CD4-positive, CD25-positive, alpha-beta regulatory T cell (primary cell): ENCODE measurements around the gene KCNMA1. TPM values are rescaled to one million over a fixed set of nuclear protein-coding genes. Genes with fewer than 3 reads are reported as not detected.

ENCODE experiments used
- ATAC-seq, 2 donors: fragments of 150-1000 bp; cut with Tn5 transposase; one replicate each; pipeline ENCODE4 v1.10.0; 2021; ENCODE audit warnings: low read depth in 2 of 2, moderate number of reproducible peaks in 2 of 2, moderate library complexity in 1 of 2
- DNase-seq, 3 donors: peaks; one replicate each; pipeline versions ENCODE4 v3.0.0 to v3.0.0-alpha.2; 2012 to 2022; ENCODE audit warnings: mixed read lengths in 1 of 3
- H3K27ac ChIP-seq: one replicate; pipeline ENCODE4 v1.7.0; 2013; ENCODE audit warnings: mild to moderate bottlenecking, low read length; ENCODE audit not compliant: insufficient read depth, poor library complexity, severe bottlenecking
- H3K27me3 ChIP-seq: one replicate; pipeline ENCODE4 v1.7.0; 2013; ENCODE audit warnings: low read length; ENCODE audit not compliant: control insufficient read depth, insufficient read depth
- H3K36me3 ChIP-seq: one replicate; pipeline ENCODE4 v1.7.0; 2013; ENCODE audit warnings: mild to moderate bottlenecking, low read length, moderate library complexity; ENCODE audit not compliant: control insufficient read depth, insufficient read depth
- H3K4me1 ChIP-seq: 2 replicates; pipeline ENCODE4 v1.7.0; 2013; ENCODE audit warnings: mild to moderate bottlenecking, low read length; ENCODE audit not compliant: insufficient read depth, control insufficient read depth, poor library complexity, severe bottlenecking
- H3K4me3 ChIP-seq: one replicate; pipeline ENCODE4 v1.7.0; 2013; ENCODE audit warnings: low read depth, mild to moderate bottlenecking, low read length, moderate library complexity
- H3K9me3 ChIP-seq, 2 experiments: 1 replicate in 1 of 2; 2 replicates in 1 of 2; pipeline ENCODE4 v1.7.0; 2013; ENCODE audit warnings: low read length in 2 of 2, mild to moderate bottlenecking in 1 of 2, moderate library complexity in 1 of 2; ENCODE audit not compliant: control insufficient read depth in 2 of 2
- H3K27ac Mint-ChIP-seq, 3 donors: one replicate each; pipeline ENCODE4 v1.8.0; 2020 to 2022; ENCODE audit warnings: mild to moderate bottlenecking in 3 of 3, mixed read lengths in 3 of 3, moderate library complexity in 2 of 3
- H3K27me3 Mint-ChIP-seq: one replicate; pipeline ENCODE4 v1.8.0; 2022; ENCODE audit warnings: mild to moderate bottlenecking, mixed read lengths
- H3K36me3 Mint-ChIP-seq: one replicate; pipeline ENCODE4 v1.8.0; 2020; ENCODE audit warnings: mixed read lengths
- H3K4me1 Mint-ChIP-seq, 4 donors: one replicate each; pipeline ENCODE4 v1.8.0; 2020 to 2022; ENCODE audit warnings: mixed read lengths in 4 of 4, mild to moderate bottlenecking in 1 of 4
- H3K4me3 Mint-ChIP-seq, 4 donors: one replicate each; pipeline ENCODE4 v1.8.0; 2020 to 2022; ENCODE audit warnings: mild to moderate bottlenecking in 4 of 4, mixed read lengths in 4 of 4, moderate library complexity in 3 of 4
- H3K9me3 Mint-ChIP-seq, 7 donors: one replicate each; pipeline ENCODE4 v1.8.0; 2020 to 2022; ENCODE audit warnings: mixed read lengths in 7 of 7, mild to moderate bottlenecking in 3 of 7, moderate library complexity in 2 of 7
- polyA plus RNA-seq, 4 donors: library from polyadenylated mRNA; unstranded; fragments of 300-500 nt; fragmentation: Illumina TruSeq; gene quantifications; one replicate each; pipeline ENCODE4 v1.2.3, GENCODE V29; 2021
- total RNA-seq: library from RNA; stranded (reverse); gene quantifications from one replicate; pipeline ENCODE4 v1.2.3, GENCODE V29; 2022

The KCNMA1 gene
- total and polyA plus RNA-seq, 5 donors from 2014 or later = not detected

DNA sequence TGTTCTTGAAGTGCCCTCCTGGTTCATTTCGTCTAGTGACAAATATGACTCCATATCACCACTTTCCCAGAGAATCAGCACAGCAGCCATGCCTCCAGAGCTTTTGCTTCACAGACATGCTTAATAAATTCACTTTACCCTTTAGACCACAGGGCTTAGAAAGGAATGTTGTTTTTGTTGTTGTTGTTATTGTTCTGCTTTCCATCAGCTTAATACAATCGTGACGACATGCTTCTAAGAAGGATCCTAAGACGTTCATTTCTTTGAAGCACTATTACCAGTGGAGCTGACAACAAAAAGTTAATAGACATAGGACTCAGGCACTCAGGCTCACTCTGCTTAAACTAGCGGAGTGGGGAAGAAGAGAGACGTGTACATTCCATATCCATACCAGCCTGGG, 418.6 kb downstream of the KCNMA1 start:
- ATAC-seq = no peak

DNA sequence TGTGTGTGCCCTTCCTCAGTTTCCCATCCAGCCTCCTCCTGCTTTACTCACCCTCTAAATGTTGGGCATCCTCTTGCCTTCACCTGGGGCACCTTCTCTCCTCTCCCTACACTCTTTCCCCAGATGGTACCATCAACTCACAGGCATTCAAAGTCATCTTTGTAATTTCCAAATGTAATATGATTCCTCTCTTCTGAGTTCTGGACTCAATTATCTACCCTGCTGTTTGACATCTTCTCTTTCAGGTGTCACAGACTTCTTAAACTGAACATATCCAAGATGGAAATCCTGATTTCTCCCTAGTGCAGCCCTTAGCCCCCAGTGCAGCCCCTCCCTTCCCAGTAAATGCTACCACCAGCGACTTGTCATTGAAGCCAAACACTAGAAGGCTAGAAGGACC, 422.8 kb downstream of the KCNMA1 start:
- peaks cover 0 to 2% (median 0%) of the 10 kb centered on the region in 7 donors for H3K9me3 Mint-ChIP-seq
- Histone ChIP-seq H3K4me1 (no peaks in the 10 kb centered on the region), H3K4me3 (no peak overlapping the region), H3K9me3 (no peaks in the 10 kb centered on the region), H3K36me3 (no peaks in the 10 kb centered on the region), H3K27me3 (no peaks in the 10 kb centered on the region), H3K27ac (no peak overlapping the region)
- H3K27me3 Mint-ChIP-seq = no peaks in the 10 kb centered on the region
- no peak for DNase-seq
- H3K27ac Mint-ChIP-seq = no peak overlapping the region
- H3K36me3 Mint-ChIP-seq = no peaks in the 10 kb centered on the region
- ATAC-seq = no peak
- no peak overlapping the region for H3K4me3 Mint-ChIP-seq
- H3K4me1 Mint-ChIP-seq = no peaks in the 10 kb centered on the region

More for the DNA sequence above, 418.6 kb downstream of the KCNMA1 start:
- peaks cover 4% of the 10 kb centered on the region for H3K27me3 Mint-ChIP-seq
- Histone ChIP-seq H3K27me3 (no peaks in the 10 kb centered on the region), H3K27ac (no peak overlapping the region), H3K4me1 (no peaks in the 10 kb centered on the region), H3K9me3 (no peaks in the 10 kb centered on the region), H3K36me3 (no peaks in the 10 kb centered on the region), H3K4me3 (no peak overlapping the region)
- no peak for DNase-seq
- H3K27ac Mint-ChIP-seq = no peak overlapping the region
- no peaks in the 10 kb centered on the region for H3K4me1 Mint-ChIP-seq
- H3K9me3 Mint-ChIP-seq = peaks cover 0 to 1% (median 0%) of the 10 kb centered on the region in 7 donors
- no peaks in the 10 kb centered on the region for H3K36me3 Mint-ChIP-seq
- H3K4me3 Mint-ChIP-seq = no peak overlapping the region

DNA sequence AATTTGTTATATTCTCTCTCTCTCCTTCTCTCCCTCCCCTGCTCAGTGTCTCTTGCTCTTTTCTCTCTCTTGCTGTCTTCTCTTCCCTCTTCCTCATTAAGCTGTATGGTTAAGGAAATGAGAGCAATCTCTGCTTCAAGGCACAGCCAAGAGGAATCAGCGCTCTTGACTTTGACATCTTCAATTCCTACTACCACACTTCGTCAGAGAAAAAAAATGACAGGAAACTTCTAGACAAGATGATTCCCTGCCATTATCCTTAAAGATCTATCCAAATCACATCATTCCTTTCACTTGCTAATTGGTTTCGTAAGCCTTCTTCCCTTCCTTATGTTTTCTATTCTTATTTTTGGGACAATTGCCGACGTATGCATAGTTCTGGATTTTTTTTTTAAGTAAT, 425.0 kb downstream of the KCNMA1 start:
- Histone ChIP-seq H3K27me3 (no peaks in the 10 kb centered on the region), H3K9me3 (no peaks in the 10 kb centered on the region), H3K36me3 (no peaks in the 10 kb centered on the region), H3K4me1 (no peaks in the 10 kb centered on the region), H3K27ac (no peak overlapping the region), H3K4me3 (no peak overlapping the region)
- no peak for ATAC-seq
- H3K36me3 Mint-ChIP-seq = no peaks in the 10 kb centered on the region
- peaks cover 0 to 5% (median 0%) of the 10 kb centered on the region in 7 donors for H3K9me3 Mint-ChIP-seq
- no peak overlapping the region for H3K4me3 Mint-ChIP-seq
- H3K27me3 Mint-ChIP-seq = no peaks in the 10 kb centered on the region
- DNase-seq = no peak
- H3K27ac Mint-ChIP-seq = no peak overlapping the region
- no peaks in the 10 kb centered on the region for H3K4me1 Mint-ChIP-seq

DNA sequence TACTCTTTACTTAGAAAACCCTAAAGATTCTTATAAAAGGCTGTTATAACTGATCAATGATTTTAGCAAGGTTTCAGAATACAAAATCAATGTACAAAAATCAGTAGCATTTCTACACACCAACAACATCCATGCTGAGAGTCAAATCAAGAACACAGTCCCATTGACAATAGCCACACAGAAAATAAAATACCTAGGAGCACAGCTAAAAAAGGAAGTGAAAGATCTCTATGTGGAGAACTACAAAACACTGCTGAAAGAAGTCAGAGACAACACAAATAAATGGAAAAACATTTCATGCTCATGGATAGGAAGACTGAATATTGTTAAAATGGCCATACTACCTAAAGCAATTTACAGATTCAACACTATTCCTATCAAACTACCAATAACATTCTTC, 427.0 kb downstream of the KCNMA1 start:
- no peak for DNase-seq
- H3K27me3 Mint-ChIP-seq = no peaks in the 10 kb centered on the region
- H3K27ac ChIP-seq = no peak overlapping the region
- no peak overlapping the region for H3K4me3 Mint-ChIP-seq
- H3K4me3 ChIP-seq = no peak overlapping the region
- H3K36me3 Mint-ChIP-seq = no peaks in the 10 kb centered on the region
- no peak overlapping the region for H3K27ac Mint-ChIP-seq
- H3K27me3 ChIP-seq = no peaks in the 10 kb centered on the region
- no peaks in the 10 kb centered on the region for H3K4me1 Mint-ChIP-seq
- no peaks in the 10 kb centered on the region for H3K9me3 ChIP-seq
- H3K4me1 ChIP-seq = no peaks in the 10 kb centered on the region
- no peaks in the 10 kb centered on the region for H3K36me3 ChIP-seq
- H3K9me3 Mint-ChIP-seq = peaks cover 0 to 5% (median 1%) of the 10 kb centered on the region in 7 donors
- no peak for ATAC-seq

DNA sequence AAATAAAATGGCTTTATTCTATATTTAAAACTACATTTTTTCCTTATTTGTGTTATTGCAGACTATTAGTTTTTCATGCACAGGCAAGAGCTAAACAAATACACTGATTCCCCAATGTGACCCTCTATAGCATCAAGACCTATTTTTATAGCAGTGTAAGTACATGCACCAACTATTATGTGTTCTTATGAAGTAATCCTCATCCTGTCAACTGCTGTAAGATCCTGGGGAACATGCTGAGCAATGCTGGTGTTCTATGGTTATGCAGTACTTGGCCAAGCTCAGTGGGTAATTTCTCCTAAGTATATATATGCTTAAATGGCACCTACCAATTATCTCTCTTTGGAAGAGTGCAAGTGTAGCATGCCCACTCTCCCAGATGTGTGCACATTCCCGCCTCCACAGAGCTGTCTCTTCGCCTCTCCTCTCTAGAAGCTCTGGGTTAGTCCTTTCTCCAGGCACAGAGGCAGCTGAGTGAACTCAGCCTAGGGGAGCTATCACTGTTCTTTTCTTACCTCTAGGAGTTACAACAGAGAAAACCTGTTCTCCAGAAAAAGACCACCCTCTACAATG, 428.8 kb downstream of the KCNMA1 start:
- Mint-ChIP-seq H3K9me3 (peaks cover 0 to 5% (median 1%) of the 10 kb centered on the region in 7 donors), H3K4me3 (no peak overlapping the region), H3K27me3 (no peaks in the 10 kb centered on the region), H3K36me3 (no peaks in the 10 kb centered on the region), H3K4me1 (no peaks in the 10 kb centered on the region), H3K27ac (no peak overlapping the region)
- ATAC-seq = no peak
- H3K27ac ChIP-seq = no peak overlapping the region
- no peaks in the 10 kb centered on the region for H3K4me1 ChIP-seq
- no peaks in the 10 kb centered on the region for H3K36me3 ChIP-seq
- DNase-seq = no peak
- no peaks in the 10 kb centered on the region for H3K27me3 ChIP-seq
- no peaks in the 10 kb centered on the region for H3K9me3 ChIP-seq
- H3K4me3 ChIP-seq = no peak overlapping the region

DNA sequence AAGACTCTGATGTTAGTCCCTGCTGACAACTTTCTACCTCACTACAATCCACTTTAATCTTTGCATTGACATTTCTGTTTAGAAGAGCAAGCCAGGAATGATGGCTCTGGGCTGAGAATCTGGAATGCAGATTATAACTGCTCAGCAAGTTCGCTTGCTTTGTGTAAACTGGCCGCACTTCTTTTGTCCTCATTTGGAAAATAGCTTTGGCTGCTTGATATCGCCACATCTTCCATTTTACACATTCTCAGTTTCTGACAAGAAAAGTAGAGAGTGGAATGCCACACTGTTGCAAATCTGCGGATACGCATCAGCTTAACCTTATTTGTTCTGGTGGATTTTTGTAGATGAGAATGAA, 429.8 kb downstream of the KCNMA1 start:
- no peak overlapping the region for H3K27ac Mint-ChIP-seq
- ATAC-seq (no peak), DNase-seq (no peak)
- H3K4me1 Mint-ChIP-seq = no peaks in the 10 kb centered on the region
- no peaks in the 10 kb centered on the region for H3K27me3 Mint-ChIP-seq
- no peak overlapping the region for H3K27ac ChIP-seq
- no peaks in the 10 kb centered on the region for H3K9me3 ChIP-seq
- H3K4me3 ChIP-seq = no peak overlapping the region
- no peaks in the 10 kb centered on the region for H3K27me3 ChIP-seq
- no peaks in the 10 kb centered on the region for H3K36me3 Mint-ChIP-seq
- no peaks in the 10 kb centered on the region for H3K36me3 ChIP-seq
- peaks cover 0 to 6% (median 1%) of the 10 kb centered on the region in 7 donors for H3K9me3 Mint-ChIP-seq
- no peak overlapping the region for H3K4me3 Mint-ChIP-seq
- H3K4me1 ChIP-seq = no peaks in the 10 kb centered on the region

DNA sequence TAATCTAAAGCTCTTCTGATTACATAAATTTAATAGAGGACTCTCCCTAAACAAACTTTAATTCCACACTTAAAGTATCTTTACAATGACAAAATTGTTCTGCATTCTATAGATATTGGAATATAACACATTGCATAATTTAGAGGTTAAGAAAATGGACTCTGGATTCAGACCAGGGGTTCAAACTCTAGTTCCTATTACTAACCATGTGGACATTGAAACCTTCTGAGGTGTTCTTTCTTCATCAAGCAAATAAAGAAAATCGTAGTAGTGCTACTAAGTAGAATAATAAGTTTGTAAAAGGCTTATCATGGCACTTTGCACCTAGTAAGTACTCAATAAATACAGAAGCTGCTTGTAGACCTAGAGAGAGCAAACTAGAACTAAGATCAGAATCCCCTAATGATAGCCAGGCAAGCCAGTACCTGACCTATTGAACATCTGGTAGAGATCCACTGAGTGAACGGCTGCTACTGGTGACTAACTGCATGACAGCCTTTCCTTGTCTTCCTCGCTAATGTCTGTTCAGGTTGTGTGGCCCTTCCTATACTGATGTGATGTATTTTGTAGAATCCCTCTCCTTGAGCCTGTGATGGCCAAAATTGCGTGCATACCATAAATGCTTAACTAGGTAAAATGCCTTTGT, 430.3 kb downstream of the KCNMA1 start:
- Histone ChIP-seq H3K4me3 (no peak overlapping the region), H3K27ac (no peak overlapping the region), H3K36me3 (no peaks in the 10 kb centered on the region), H3K9me3 (no peaks in the 10 kb centered on the region), H3K27me3 (no peaks in the 10 kb centered on the region), H3K4me1 (no peaks in the 10 kb centered on the region)
- Mint-ChIP-seq H3K36me3 (no peaks in the 10 kb centered on the region), H3K4me3 (no peak overlapping the region), H3K4me1 (no peaks in the 10 kb centered on the region), H3K27ac (no peak overlapping the region), H3K9me3 (peaks cover 0 to 6% (median 0%) of the 10 kb centered on the region in 7 donors), H3K27me3 (no peaks in the 10 kb centered on the region)
- no peak for ATAC-seq
- DNase-seq = no peak

DNA sequence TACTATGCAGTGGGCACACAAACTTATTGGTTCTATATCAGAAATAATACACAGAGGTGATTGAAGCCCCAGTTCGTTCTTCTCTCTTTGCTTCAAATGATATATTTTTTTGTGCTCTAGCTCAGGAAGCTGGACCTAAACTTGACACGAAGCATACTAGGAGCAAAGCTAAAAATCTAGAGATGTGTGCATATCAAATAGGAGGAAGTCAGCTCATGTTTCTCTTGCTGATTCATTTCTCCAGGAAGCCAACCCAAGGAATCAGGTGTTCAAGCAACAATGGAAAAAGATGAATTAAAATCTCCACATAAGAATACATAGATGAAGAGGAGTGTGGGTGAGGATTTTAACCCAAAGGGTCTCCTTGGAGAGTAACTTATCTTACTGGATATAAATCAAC, 432.5 kb downstream of the KCNMA1 start:
- no peaks in the 10 kb centered on the region for H3K27me3 ChIP-seq
- no peaks in the 10 kb centered on the region for H3K36me3 Mint-ChIP-seq
- no peak for ATAC-seq
- H3K9me3 Mint-ChIP-seq = peaks cover 0 to 4% (median 2%) of the 10 kb centered on the region in 7 donors
- DNase-seq = no peak
- no peak overlapping the region for H3K4me3 Mint-ChIP-seq
- H3K9me3 ChIP-seq = no peaks in the 10 kb centered on the region
- H3K27me3 Mint-ChIP-seq = no peaks in the 10 kb centered on the region
- no peak overlapping the region for H3K27ac Mint-ChIP-seq
- no peaks in the 10 kb centered on the region for H3K36me3 ChIP-seq
- H3K27ac ChIP-seq = no peak overlapping the region
- no peak overlapping the region for H3K4me3 ChIP-seq
- no peaks in the 10 kb centered on the region for H3K4me1 Mint-ChIP-seq
- no peaks in the 10 kb centered on the region for H3K4me1 ChIP-seq
